Mucosa of gallbladder (tissue), 1 donor: ENCODE data around the gene KREMEN1. TPM values are rescaled to one million over a fixed set of nuclear protein-coding genes. Genes with fewer than 3 reads are reported as not detected.
"Not testable (repeated sequence)": the region's sequence is repeated elsewhere in the genome, so short reads cannot be mapped to it uniquely, and the experiment has no call there.

Source experiments
- DNase-seq: peaks from one replicate; pipeline ENCODE4 v3.0.0-alpha.2; 2020; ENCODE audit warnings: low spot score
- total RNA-seq: library from RNA; stranded (reverse); gene quantifications from one replicate; pipeline ENCODE4 v1.2.1, GENCODE V29; 2021
- donor health status: DM: no; HTN: no; CAD: no.

The KREMEN1 gene
- total RNA-seq, 1 donor from 2014 or later, result 7.3 TPM

GRCh38 chr22:29103121-29103520, 30.3 kb downstream of the KREMEN1 start:
- no peak for DNase-seq

GRCh38 chr22:29105468-29105867, 32.6 kb downstream of the KREMEN1 start:
- no peak for DNase-seq

GRCh38 chr22:29106839-29107238, 34.0 kb downstream of the KREMEN1 start:
- no peak for DNase-seq

- DNase-seq, result no peak
Observed at GRCh38 chr22:29108137-29108536, 35.3 kb downstream of the KREMEN1 start.

- no peak for DNase-seq
Observed at GRCh38 chr22:29109822-29110221, 37.0 kb downstream of the KREMEN1 start.

GRCh38 chr22:29110946-29111345, 38.1 kb downstream of the KREMEN1 start:
- no peak for DNase-seq

- no peak for DNase-seq
Observed at GRCh38 chr22:29112121-29112520, 39.3 kb downstream of the KREMEN1 start.

- DNase-seq, result no peak
Observed at GRCh38 chr22:29112681-29113080, 39.8 kb downstream of the KREMEN1 start.

- DNase-seq, result no peak
Observed at GRCh38 chr22:29113319-29113718, 40.5 kb downstream of the KREMEN1 start.

- no peak for DNase-seq
Observed at GRCh38 chr22:29114392-29114791, 41.6 kb downstream of the KREMEN1 start.

GRCh38 chr22:29115682-29116288, 43.0 kb downstream of the KREMEN1 start:
- no peak for DNase-seq

- no peak for DNase-seq
Observed at GRCh38 chr22:29116397-29117123, 43.7 kb downstream of the KREMEN1 start.

GRCh38 chr22:29117799-29118477, 45.1 kb downstream of the KREMEN1 start:
- no peak for DNase-seq

- DNase-seq, result not testable (repeated sequence)
Observed at GRCh38 chr22:29120098-29120912, 47.5 kb downstream of the KREMEN1 start.

GRCh38 chr22:29121124-29121523, 48.3 kb downstream of the KREMEN1 start:
- DNase-seq, result no peak

GRCh38 chr22:29122041-29122440, 49.2 kb downstream of the KREMEN1 start:
- no peak for DNase-seq

GRCh38 chr22:29124777-29125442, 52.1 kb downstream of the KREMEN1 start:
- DNase-seq, result no peak

- DNase-seq, result no peak
Observed at GRCh38 chr22:29125443-29125778, 52.6 kb downstream of the KREMEN1 start.

GRCh38 chr22:29125844-29126243, 53.0 kb downstream of the KREMEN1 start:
- DNase-seq, result no peak

- DNase-seq, result no peak
Observed at GRCh38 chr22:29126670-29127395, 54.0 kb downstream of the KREMEN1 start.
